CD4-positive, alpha-beta T cell treated with Interleukin-6 at 100 ng/mL for 8 hours (primary cell): ENCODE data around the gene EIF4G1.
"Not testable (repeated sequence)": the region's sequence is repeated elsewhere in the genome, so short reads cannot be mapped to it uniquely, and the experiment has no call there.

Experiments used
- DNase-seq: peaks from one replicate; pipeline ENCODE4 v3.0.0-alpha.2; 2020; ENCODE audit warnings: mixed read lengths, low spot score

Gene EIF4G1

GRCh38 chr3:184314363-184314699, at the start of gene EIF4G1:
EIF4G1 (plus strand) TSS chr3:184314606; CDS start chr3:184315797, 1,191 bp downstream.
- DNase-seq, result peak; percentile 92

- not testable (repeated sequence) for DNase-seq
These were observed 47.2 kb upstream of the EIF4G1 start for GRCh38 chr3:184267249-184267648.

GRCh38 chr3:184272269-184272668, 42.1 kb upstream of the EIF4G1 start:
- DNase-seq, result no peak

- DNase-seq, result no peak
These were observed 39.1 kb upstream of the EIF4G1 start for GRCh38 chr3:184275381-184275701.

GRCh38 chr3:184275961-184276910, 38.2 kb upstream of the EIF4G1 start, which contains the start of gene ECE2:
ECE2 (plus strand) TSS chr3:184276022; CDS start chr3:184276154, 132 bp downstream.
- DNase-seq, result no peak

GRCh38 chr3:184277366-184277765, 37.0 kb upstream of the EIF4G1 start:
- no peak for DNase-seq

GRCh38 chr3:184282941-184283340, 31.5 kb upstream of the EIF4G1 start:
- no peak for DNase-seq

GRCh38 chr3:184283681-184284080, 30.7 kb upstream of the EIF4G1 start:
- DNase-seq, result no peak

GRCh38 chr3:184284696-184285095, 29.7 kb upstream of the EIF4G1 start:
- peak; percentile 17 for DNase-seq

GRCh38 chr3:184289426-184289938, 24.9 kb upstream of the EIF4G1 start:
- DNase-seq, result peak; percentile 40

- no peak for DNase-seq
These were observed 24.1 kb upstream of the EIF4G1 start for GRCh38 chr3:184290331-184290730.

GRCh38 chr3:184291044-184291737, 23.2 kb upstream of the EIF4G1 start:
- no peak for DNase-seq

GRCh38 chr3:184291738-184292445, 22.5 kb upstream of the EIF4G1 start:
- DNase-seq, result no peak

GRCh38 chr3:184295771-184296170, 18.6 kb upstream of the EIF4G1 start:
- DNase-seq, result no peak

GRCh38 chr3:184296616-184297015, 17.8 kb upstream of the EIF4G1 start:
- DNase-seq, result no peak

GRCh38 chr3:184298759-184299487, 15.5 kb upstream of the EIF4G1 start, which contains the start of gene PSMD2:
PSMD2 (plus strand) TSS chr3:184299241; CDS start chr3:184299267, 26 bp downstream.
- DNase-seq, result peak; percentile 98

GRCh38 chr3:184299488-184300377, 14.7 kb upstream of the EIF4G1 start:
- DNase-seq, result no peak

- DNase-seq, result no peak
These were observed 14.1 kb upstream of the EIF4G1 start for GRCh38 chr3:184300378-184300720.

GRCh38 chr3:184305577-184305976, 8.8 kb upstream of the EIF4G1 start:
- DNase-seq, result no peak

- no peak for DNase-seq
These were observed 7.9 kb upstream of the EIF4G1 start for GRCh38 chr3:184306341-184306972.
